Mammary epithelial cell (primary cell): ENCODE results near the gene LYRM4.

Experiments used
- CTCF ChIP-seq, 2 donors: IDR thresholded peaks in 1 of 2; conservative IDR thresholded peaks in 1 of 2; 2 replicates each; pipeline ENCODE4 v1.5.1; 2011 to 2012; ENCODE audit warnings: inconsistent platforms in 2 of 2, low read length in 2 of 2, mild to moderate bottlenecking in 2 of 2, control low read depth in 1 of 2, low read depth in 1 of 2; ENCODE audit not compliant: insufficient read depth in 1 of 2; ENCODE audit errors: extremely low read depth in 1 of 2
- EZH2 ChIP-seq: IDR thresholded peaks from 2 replicates; pipeline ENCODE4 v1.6.1; 2012; ENCODE audit warnings: low read length, inconsistent platforms, borderline replicate concordance

- TF ChIP-seq CTCF (conservative IDR thresholded peaks at IDR 0.05 in 1 of 2, IDR thresholded peaks at IDR 0.05 in 1 of 2; ENCODE audit: extremely low read depth in 1 of 2, insufficient read depth in 1 of 2, low read depth in 1 of 2, low read length in 2 of 2) (no peak), EZH2 (no peak)
Observed at GRCh38 chr6:5303682-5304081, 42.9 kb upstream of the LYRM4 start.
